ENCODE measurements around the gene POLR1D.

- TF ChIP-seq CTCF (IDR thresholded peaks at IDR 0.05) (no peak), ZFX (IDR thresholded peaks at IDR 0.05; ENCODE audit: borderline replicate concordance) (no peak)
Measured at GRCh38 chr13:27637289-27637626, 15.6 kb downstream of the POLR1D start.
